ENCODE results near the gene DBT. TPM values are rescaled to one million over a fixed set of nuclear protein-coding genes. Genes with fewer than 3 reads are reported as not detected.
"Not testable (repeated sequence)": the region's sequence is repeated elsewhere in the genome, so short reads cannot be mapped to it uniquely, and the experiment has no call there.

The DBT gene
- total RNA-seq, 1 donor from 2014 or later = 2.3 TPM

DNA sequence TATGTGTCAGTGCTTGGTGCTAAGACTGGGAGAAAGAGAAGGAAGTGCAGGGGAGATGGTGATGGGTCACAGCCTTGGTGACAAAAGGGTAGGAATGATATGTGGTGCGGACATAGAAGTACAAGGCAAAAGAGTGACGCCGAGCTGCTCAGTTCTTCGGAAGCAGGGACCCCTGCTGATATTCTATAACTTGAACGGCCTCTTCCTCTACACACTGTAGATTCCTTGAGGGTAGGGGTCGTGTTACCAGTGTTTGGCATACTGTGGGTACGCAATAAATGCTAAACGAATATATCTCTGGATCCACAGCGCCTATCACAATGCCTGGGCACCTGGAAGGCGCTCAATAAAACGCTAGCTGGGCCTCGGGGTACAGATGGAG lies 488 bp downstream of the DBT start:
- TF ChIP-seq, protein P1, sequence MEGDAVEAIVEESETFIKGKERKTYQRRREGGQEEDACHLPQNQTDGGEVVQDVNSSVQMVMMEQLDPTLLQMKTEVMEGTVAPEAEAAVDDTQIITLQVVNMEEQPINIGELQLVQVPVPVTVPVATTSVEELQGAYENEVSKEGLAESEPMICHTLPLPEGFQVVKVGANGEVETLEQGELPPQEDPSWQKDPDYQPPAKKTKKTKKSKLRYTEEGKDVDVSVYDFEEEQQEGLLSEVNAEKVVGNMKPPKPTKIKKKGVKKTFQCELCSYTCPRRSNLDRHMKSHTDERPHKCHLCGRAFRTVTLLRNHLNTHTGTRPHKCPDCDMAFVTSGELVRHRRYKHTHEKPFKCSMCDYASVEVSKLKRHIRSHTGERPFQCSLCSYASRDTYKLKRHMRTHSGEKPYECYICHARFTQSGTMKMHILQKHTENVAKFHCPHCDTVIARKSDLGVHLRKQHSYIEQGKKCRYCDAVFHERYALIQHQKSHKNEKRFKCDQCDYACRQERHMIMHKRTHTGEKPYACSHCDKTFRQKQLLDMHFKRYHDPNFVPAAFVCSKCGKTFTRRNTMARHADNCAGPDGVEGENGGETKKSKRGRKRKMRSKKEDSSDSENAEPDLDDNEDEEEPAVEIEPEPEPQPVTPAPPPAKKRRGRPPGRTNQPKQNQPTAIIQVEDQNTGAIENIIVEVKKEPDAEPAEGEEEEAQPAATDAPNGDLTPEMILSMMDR (IDR thresholded peaks at IDR 0.05) = no peak
- Histone ChIP-seq H3K27ac (peak overlapping the region; percentile 85 to 86), H3K4me3 (peak overlapping the region; percentile 57 to 85), H3K4me1 (no peaks in the 10 kb centered on the region), H3K9me3 (no peaks in the 10 kb centered on the region), H3K36me3 (no peaks in the 10 kb centered on the region), H3K27me3 (no peaks in the 10 kb centered on the region)
- DNase-seq (ENCODE audit: low spot score in 2 of 2) = no peak
- intact Hi-C loops (cut with DNase I) = loop anchor here (1.0 to 5.0 kb wide), 6 partner anchors 17 to 646 kb away; partner anchors contain the start of genes CDC14A, EXTL2, RTCA and SASS6

DNA sequence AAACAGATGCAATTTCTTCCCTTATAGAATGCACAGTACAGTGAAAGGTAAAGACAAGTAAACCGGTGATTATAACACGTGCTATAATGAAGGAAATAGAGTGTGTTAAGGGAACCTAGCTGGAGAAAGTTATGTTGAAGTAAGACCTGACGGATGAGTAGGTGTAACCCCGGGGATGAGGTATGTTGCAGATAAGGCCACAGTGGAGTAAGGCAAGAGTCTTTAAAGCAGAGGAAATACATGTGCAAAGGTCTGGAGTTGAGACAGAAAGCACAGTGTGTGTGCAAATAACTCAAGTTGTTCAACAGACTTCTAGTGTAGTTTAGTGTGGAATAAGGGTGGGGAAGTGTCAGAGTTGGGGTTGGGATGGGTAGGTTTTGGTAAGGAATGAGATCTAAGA lies 2.9 kb downstream of the DBT start:
- Histone ChIP-seq H3K27me3 (no peaks in the 10 kb centered on the region), H3K4me1 (no peaks in the 10 kb centered on the region), H3K4me3 (no peak overlapping the region), H3K27ac (no peak overlapping the region), H3K9me3 (no peaks in the 10 kb centered on the region), H3K36me3 (no peaks in the 10 kb centered on the region)
- intact Hi-C loops (cut with DNase I) = loop anchor here (5.0 kb wide), 2 partner anchors 114 to 399 kb away; partner anchors contain the start of genes SASS6 and TRMT13
- TF ChIP-seq, protein P1 (IDR thresholded peaks at IDR 0.05) = no peak
- no peak for DNase-seq (ENCODE audit: low spot score in 2 of 2)

DNA sequence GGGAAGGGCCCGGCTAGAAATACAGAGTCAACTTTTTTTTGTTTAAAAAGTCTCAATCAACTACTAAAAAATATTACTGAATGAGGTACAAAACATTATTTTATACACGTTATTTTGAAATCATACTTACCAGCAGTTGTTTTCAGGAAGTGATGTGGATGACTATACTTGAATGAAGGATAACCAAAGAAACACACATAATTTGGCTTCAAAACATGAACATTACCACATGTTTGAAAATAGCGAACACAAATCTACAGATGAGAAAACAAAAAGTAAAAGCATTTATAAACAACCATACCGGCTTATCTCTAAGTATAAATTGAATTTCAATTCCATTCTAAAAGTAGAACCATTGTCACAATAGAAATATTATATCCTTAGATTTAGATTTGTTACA lies 9.0 kb downstream of the DBT start:
- Histone ChIP-seq H3K4me1 (no peaks in the 10 kb centered on the region), H3K27ac (no peak overlapping the region), H3K36me3 (peaks cover 0 to 18% of the 10 kb centered on the region in 2 donors), H3K27me3 (no peaks in the 10 kb centered on the region), H3K9me3 (no peaks in the 10 kb centered on the region), H3K4me3 (no peak overlapping the region)
- intact Hi-C loops (cut with DNase I) = no loop called here
- no peak for DNase-seq (ENCODE audit: low spot score in 2 of 2)
- TF ChIP-seq, protein P1 (IDR thresholded peaks at IDR 0.05) = no peak

DNA sequence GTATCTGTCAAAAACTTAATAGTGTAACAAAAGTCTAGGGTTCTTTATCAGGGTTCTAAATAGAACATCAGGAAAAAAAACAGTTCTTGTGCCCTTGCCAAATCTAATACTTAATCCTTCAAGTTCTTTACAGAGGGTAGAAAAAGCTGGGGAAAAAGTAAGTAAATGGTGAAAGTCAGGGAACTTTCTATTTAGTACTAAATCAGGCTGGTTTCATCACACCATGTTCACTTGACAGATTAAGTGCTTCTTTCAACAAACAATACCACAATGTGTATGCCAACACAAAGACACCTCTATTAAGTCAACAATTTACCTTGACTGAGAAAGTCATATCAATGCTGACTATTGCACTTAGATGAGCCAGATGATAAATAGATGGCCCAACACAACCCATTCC lies 9.7 kb downstream of the DBT start:
- no peak overlapping the region for H3K27ac ChIP-seq
- H3K4me1 ChIP-seq = no peaks in the 10 kb centered on the region
- no peak for DNase-seq (ENCODE audit: low spot score in 2 of 2)
- TF ChIP-seq, protein P1 (IDR thresholded peaks at IDR 0.05) = no peak
- no peaks in the 10 kb centered on the region for H3K27me3 ChIP-seq
- H3K36me3 ChIP-seq = peaks cover 0 to 18% of the 10 kb centered on the region in 2 donors
- intact Hi-C loops (cut with DNase I) = no loop called here
- H3K9me3 ChIP-seq = no peaks in the 10 kb centered on the region
- no peak overlapping the region for H3K4me3 ChIP-seq

DNA sequence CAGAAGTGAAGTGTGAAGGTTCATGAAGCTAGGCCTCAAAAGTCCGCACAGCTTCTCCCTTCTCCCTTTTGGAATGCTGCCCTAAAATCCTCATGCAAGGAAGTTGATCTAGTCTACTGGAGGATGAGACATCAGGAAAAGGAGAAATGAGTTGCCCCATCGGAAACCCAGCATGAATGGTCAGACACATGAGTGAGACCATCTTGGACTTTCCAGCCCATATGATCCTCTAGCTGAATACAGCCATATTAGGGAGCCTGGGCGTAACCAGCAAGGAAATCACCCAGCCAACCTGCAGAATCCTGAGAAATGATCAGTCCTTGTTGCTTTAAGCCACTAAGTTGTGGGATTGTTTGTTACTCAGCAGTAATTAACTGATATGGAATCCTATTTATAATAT lies 12.5 kb downstream of the DBT start:
- no peak overlapping the region for H3K27ac ChIP-seq
- no peak overlapping the region for H3K4me3 ChIP-seq
- TF ChIP-seq, protein P1 (IDR thresholded peaks at IDR 0.05) = no peak
- no peaks in the 10 kb centered on the region for H3K27me3 ChIP-seq
- no peaks in the 10 kb centered on the region for H3K9me3 ChIP-seq
- peaks cover 7 to 40% of the 10 kb centered on the region in 2 donors for H3K36me3 ChIP-seq
- intact Hi-C loops (cut with DNase I) = no loop called here
- no peak for DNase-seq (ENCODE audit: low spot score in 2 of 2)
- H3K4me1 ChIP-seq = no peaks in the 10 kb centered on the region

DNA sequence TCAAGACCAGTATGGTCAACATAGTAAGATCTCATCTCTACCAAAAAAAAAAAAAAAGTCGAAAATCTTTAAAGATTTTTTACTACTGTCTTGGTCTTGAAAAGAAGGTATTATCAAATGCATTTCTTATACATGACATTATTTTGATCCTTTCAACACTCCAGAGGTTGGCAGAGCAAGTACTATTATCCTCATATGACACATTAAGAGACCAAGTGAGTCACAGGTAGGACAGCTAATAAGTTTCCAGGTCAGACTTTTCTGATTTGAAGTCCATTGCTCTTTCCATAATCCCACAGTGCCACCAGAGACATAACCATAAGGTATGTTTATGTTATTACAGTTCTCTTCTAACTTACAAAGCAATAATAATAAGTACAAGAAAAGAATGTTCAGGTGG lies 15.2 kb downstream of the DBT start:
- intact Hi-C loops (cut with DNase I) = no loop called here
- no peak overlapping the region for H3K27ac ChIP-seq
- TF ChIP-seq, protein P1 (IDR thresholded peaks at IDR 0.05) = no peak
- H3K9me3 ChIP-seq = no peaks in the 10 kb centered on the region
- DNase-seq (ENCODE audit: low spot score in 2 of 2) = no peak
- no peaks in the 10 kb centered on the region for H3K27me3 ChIP-seq
- H3K4me3 ChIP-seq = no peak overlapping the region
- H3K36me3 ChIP-seq = peaks cover 14 to 49% of the 10 kb centered on the region in 2 donors
- H3K4me1 ChIP-seq = no peaks in the 10 kb centered on the region

DNA sequence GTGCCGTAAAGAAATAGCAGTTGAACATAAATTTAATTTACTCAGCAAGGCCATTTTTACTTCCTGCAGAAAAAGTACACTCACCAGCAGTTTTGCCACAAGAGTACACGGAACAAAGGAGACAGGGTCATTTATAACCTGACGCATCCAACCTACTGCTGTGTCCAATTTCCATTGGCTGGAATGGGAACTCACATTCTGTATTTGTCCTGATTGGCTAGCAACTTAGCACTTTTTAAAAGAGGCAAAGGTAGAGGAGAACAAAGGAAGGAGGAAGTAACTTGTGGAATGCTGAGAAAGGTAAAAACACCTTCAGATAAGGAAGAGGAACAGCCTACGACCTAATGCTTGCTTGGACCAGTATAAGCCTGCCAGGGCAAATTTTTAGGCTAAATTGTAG lies 16.1 kb downstream of the DBT start:
- DNase-seq (ENCODE audit: low spot score in 2 of 2); H3K9me3 ChIP-seq; H3K27me3 ChIP-seq; H3K4me1 ChIP-seq; intact Hi-C loops (cut with DNase I); H3K27ac ChIP-seq; H3K4me3 ChIP-seq: not testable (repeated sequence)
- H3K36me3 ChIP-seq = peaks cover 14 to 54% of the 10 kb centered on the region in 2 donors
